T-cell (primary cell): ENCODE results near the gene PPP3CB. TPM values are rescaled to one million over a fixed set of nuclear protein-coding genes. Genes with fewer than 3 reads are reported as not detected.

Source experiments
- total RNA-seq, 35 experiments: library from RNA in 6 of 35; stranded (reverse) in 6 of 35; fragments of 120-200 nt in 1 of 35; gene quantifications; one replicate each; pipeline versions ENCODE4 v1.2.1 to v1.2.4 and lab custom pipeline; 2013 to 2026

PPP3CB gene
- total RNA-seq, 5 donors from 2014 or later (not counting 1 experiment from before 2014, with no cell fraction given), result 35.5 to 39.5 (median 37.0) TPM

Other genes with a start within 250 kb of the PPP3CB start
- gene DNAJC9, start 248.8 kb downstream of the PPP3CB start, total RNA-seq, result 10 to 100 TPM; 17.1 to 26.2 (median 23.1) TPM
- gene MRPS16, start 243.4 kb downstream of the PPP3CB start, total RNA-seq, result 10 to 100 TPM; 33.3 to 56.5 (median 55.2) TPM
- 1 to 10 TPM; 1.9 to 4.0 (median 3.2) TPM for gene CFAP70, start 137.2 kb downstream of the PPP3CB start, total RNA-seq
- 100 to 1,000 TPM in 2 of 5 donors, 10 to 100 TPM in 3; 84.3 to 109 (median 97.6) TPM for gene ANXA7, start 82.0 kb downstream of the PPP3CB start, total RNA-seq
- gene MSS51, start 62.5 kb downstream of the PPP3CB start, total RNA-seq, result 1 to 10 TPM; 3.7 to 4.7 (median 4.6) TPM
- gene USP54, start 95.3 kb upstream of the PPP3CB start, total RNA-seq, result 1 to 10 TPM; 4.2 to 6.6 (median 5.5) TPM
- not detected for gene MYOZ1, start 145.4 kb upstream of the PPP3CB start, total RNA-seq
- not detected for gene SYNPO2L, start 160.0 kb upstream of the PPP3CB start, total RNA-seq
- gene AGAP5, start 202.1 kb upstream of the PPP3CB start, total RNA-seq, result 10 to 100 TPM; 11.6 to 17.0 (median 14.7) TPM
- 100 to 1,000 TPM in 1 of 5 donors, 10 to 100 TPM in 4; 77.7 to 107 (median 92.2) TPM for gene SEC24C, start 248.3 kb upstream of the PPP3CB start, total RNA-seq